ENCODE results near the gene COPS9. TPM values are rescaled to one million over a fixed set of nuclear protein-coding genes. Genes with fewer than 3 reads are reported as not detected.

Gene COPS9
- polyA plus RNA-seq, 4 donors, result 71.6 to 107 (median 73.5) TPM

- DNase-seq (ENCODE audit: low read depth in 4 of 4, low spot score in 3 of 4), result no peak
These were observed 15.4 kb upstream of the COPS9 start for GRCh38 chr2:240151477-240152031.

- no peak for DNase-seq (ENCODE audit: low read depth in 4 of 4, low spot score in 3 of 4)
These were observed 14.1 kb upstream of the COPS9 start for GRCh38 chr2:240149943-240150784.

- no peak for DNase-seq (ENCODE audit: low read depth in 4 of 4, low spot score in 3 of 4)
These were observed 11.9 kb upstream of the COPS9 start for GRCh38 chr2:240147911-240148587.

- no peak for DNase-seq (ENCODE audit: low read depth in 4 of 4, low spot score in 3 of 4)
These were observed 11.3 kb upstream of the COPS9 start for GRCh38 chr2:240147382-240147781.

- DNase-seq (ENCODE audit: low read depth in 4 of 4, low spot score in 3 of 4), result no peak
These were observed 10.6 kb upstream of the COPS9 start for GRCh38 chr2:240146627-240147278.

- no peak for DNase-seq (ENCODE audit: low read depth in 4 of 4, low spot score in 3 of 4)
These were observed 10.0 kb upstream of the COPS9 start for GRCh38 chr2:240146141-240146561.

GRCh38 chr2:240145461-240145860, 9.4 kb upstream of the COPS9 start:
- DNase-seq (ENCODE audit: low read depth in 4 of 4, low spot score in 3 of 4), result no peak

GRCh38 chr2:240144649-240145261, 8.7 kb upstream of the COPS9 start:
- DNase-seq (ENCODE audit: low read depth in 4 of 4, low spot score in 3 of 4), result no peak

GRCh38 chr2:240143801-240144648, 7.9 kb upstream of the COPS9 start:
- peak in 1 of 4 donors; percentile 41 for DNase-seq (ENCODE audit: low read depth in 4 of 4, low spot score in 3 of 4)

GRCh38 chr2:240143276-240143675, 7.2 kb upstream of the COPS9 start:
- DNase-seq (ENCODE audit: low read depth in 4 of 4, low spot score in 3 of 4), result no peak

- no peak for DNase-seq (ENCODE audit: low read depth in 4 of 4, low spot score in 3 of 4)
These were observed 6.8 kb upstream of the COPS9 start for GRCh38 chr2:240142859-240143258.

- DNase-seq (ENCODE audit: low read depth in 4 of 4, low spot score in 3 of 4), result no peak
These were observed 6.2 kb upstream of the COPS9 start for GRCh38 chr2:240142256-240142775.

GRCh38 chr2:240141736-240142135, 5.6 kb upstream of the COPS9 start:
- DNase-seq (ENCODE audit: low read depth in 4 of 4, low spot score in 3 of 4), result no peak

GRCh38 chr2:240140920-240141319, 4.8 kb upstream of the COPS9 start:
- no peak for DNase-seq (ENCODE audit: low read depth in 4 of 4, low spot score in 3 of 4)

- no peak for DNase-seq (ENCODE audit: low read depth in 4 of 4, low spot score in 3 of 4)
These were observed 4.4 kb upstream of the COPS9 start, which contains the start of gene OTOS for GRCh38 chr2:240140511-240140910. TSS of gene OTOS (minus strand) at chr2:240140658. CDS start at chr2:240140326, 332 bp downstream.

GRCh38 chr2:240139666-240140393, 3.7 kb upstream of the COPS9 start:
- DNase-seq (ENCODE audit: low read depth in 4 of 4, low spot score in 3 of 4), result no peak

GRCh38 chr2:240139011-240139441, 2.9 kb upstream of the COPS9 start:
- no peak for DNase-seq (ENCODE audit: low read depth in 4 of 4, low spot score in 3 of 4)

GRCh38 chr2:240138254-240138984, 2.3 kb upstream of the COPS9 start:
- DNase-seq (ENCODE audit: low read depth in 4 of 4, low spot score in 3 of 4), result no peak
